Breast epithelium (tissue), 3 donors: ENCODE data around the gene DHCR24.

ENCODE experiments used
- POLR2A ChIP-seq: fragments of 450-650 bp; IDR thresholded peaks from one replicate; pipeline ENCODE4 v1.6.1; 2016; ENCODE audit warnings: antibody characterized with exemption, mild to moderate bottlenecking, moderate library complexity
- POLR2AphosphoS5 ChIP-seq, 3 donors: sonication (generic); formaldehyde crosslinking; IDR thresholded peaks; one replicate each; pipeline ENCODE4 v1.6.1; 2017; ENCODE audit warnings: antibody characterized with exemption in 3 of 3
- TF ChIP-seq, protein P1 (sequence below), 3 donors: fragments of 450-650 bp; IDR thresholded peaks; one replicate each; pipeline ENCODE4 v1.5.1; 2016 to 2017; ENCODE audit warnings: antibody characterized with exemption in 3 of 3, mild to moderate bottlenecking in 3 of 3, moderate library complexity in 3 of 3

DNA sequence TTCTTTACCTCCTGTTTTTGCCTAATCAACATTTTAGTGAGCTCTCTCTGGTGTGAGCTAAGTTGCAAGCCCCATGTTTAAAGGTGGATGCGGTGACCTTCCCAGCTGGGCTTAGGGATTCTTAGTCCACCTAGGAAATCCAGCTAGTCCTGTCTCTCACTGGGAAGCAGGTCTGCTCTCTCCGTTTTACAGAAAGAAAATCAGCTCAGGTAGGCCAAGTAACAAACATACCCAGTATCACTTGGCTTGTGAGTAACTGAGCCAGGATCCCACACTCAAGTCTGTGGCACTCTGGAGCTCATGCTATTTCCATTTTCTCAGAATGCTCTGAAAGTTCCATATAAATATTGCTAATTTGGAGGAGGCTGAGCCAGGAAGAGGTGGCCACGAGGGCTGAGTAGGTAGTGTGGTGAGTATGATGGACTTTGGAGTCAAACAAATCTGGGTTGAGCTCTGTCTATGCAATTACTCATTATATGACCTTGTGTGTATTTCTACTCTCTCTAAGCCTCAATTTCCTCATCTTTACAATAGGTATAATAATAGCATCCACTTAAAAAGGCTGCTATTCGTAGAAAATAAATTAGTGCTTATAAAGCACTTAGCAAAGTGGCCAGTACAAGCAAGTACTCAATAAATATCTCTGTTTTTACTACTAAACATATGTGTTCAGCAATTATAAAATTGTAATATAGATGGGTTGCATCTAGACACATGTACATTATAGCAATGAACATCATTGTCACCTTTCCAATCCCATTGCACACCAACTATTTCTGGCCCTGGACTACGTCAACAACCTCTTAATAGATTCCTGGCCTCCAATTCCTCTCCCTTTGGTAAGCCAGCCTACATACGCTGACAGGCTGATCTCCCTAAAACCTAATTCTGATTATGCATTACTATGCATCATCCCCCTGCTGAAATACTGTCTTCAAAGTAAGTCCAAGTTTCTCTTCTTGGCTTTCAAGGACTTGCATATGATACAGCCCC is 32.7 kb upstream of the DHCR24 start:
- TF ChIP-seq POLR2A (no peak), POLR2AphosphoS5 (IDR thresholded peaks at IDR 0.05) (no peak)
- TF ChIP-seq, protein P1, sequence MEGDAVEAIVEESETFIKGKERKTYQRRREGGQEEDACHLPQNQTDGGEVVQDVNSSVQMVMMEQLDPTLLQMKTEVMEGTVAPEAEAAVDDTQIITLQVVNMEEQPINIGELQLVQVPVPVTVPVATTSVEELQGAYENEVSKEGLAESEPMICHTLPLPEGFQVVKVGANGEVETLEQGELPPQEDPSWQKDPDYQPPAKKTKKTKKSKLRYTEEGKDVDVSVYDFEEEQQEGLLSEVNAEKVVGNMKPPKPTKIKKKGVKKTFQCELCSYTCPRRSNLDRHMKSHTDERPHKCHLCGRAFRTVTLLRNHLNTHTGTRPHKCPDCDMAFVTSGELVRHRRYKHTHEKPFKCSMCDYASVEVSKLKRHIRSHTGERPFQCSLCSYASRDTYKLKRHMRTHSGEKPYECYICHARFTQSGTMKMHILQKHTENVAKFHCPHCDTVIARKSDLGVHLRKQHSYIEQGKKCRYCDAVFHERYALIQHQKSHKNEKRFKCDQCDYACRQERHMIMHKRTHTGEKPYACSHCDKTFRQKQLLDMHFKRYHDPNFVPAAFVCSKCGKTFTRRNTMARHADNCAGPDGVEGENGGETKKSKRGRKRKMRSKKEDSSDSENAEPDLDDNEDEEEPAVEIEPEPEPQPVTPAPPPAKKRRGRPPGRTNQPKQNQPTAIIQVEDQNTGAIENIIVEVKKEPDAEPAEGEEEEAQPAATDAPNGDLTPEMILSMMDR (IDR thresholded peaks at IDR 0.05) = no peak
